Adipocyte (in vitro differentiated cells): ENCODE results near the gene SLC38A2.
"Not testable (repeated sequence)": the region's sequence is repeated elsewhere in the genome, so short reads cannot be mapped to it uniquely, and the experiment has no call there.

ENCODE experiments used
- DNase-seq: peaks from one replicate; pipeline ENCODE4 v3.0.0-alpha.2; 2015; ENCODE audit warnings: low read depth
- H3K27me3 ChIP-seq: replicated peaks from 2 replicates; pipeline ENCODE4 v1.7.0; 2013; ENCODE audit warnings: mild to moderate bottlenecking, low read length, moderate library complexity; ENCODE audit not compliant: control insufficient read depth, insufficient read depth
- H3K36me3 ChIP-seq: 2 replicates; pipeline ENCODE4 v1.7.0; 2013; ENCODE audit warnings: low read length, mild to moderate bottlenecking, moderate library complexity; ENCODE audit not compliant: control insufficient read depth, insufficient read depth, severe bottlenecking
- H3K4me1 ChIP-seq: 2 replicates; pipeline ENCODE4 v1.7.0; 2013; ENCODE audit warnings: mild to moderate bottlenecking, low read length, moderate library complexity; ENCODE audit not compliant: control insufficient read depth, insufficient read depth
- H3K4me3 ChIP-seq: 2 replicates; pipeline ENCODE4 v1.7.0; 2013; ENCODE audit warnings: mild to moderate bottlenecking, low read length, moderate library complexity
- H3K9ac ChIP-seq: 2 replicates; pipeline ENCODE4 v1.7.0; 2013; ENCODE audit warnings: mild to moderate bottlenecking, low read length, moderate library complexity
- H3K9me3 ChIP-seq: 2 replicates; pipeline ENCODE4 v1.7.0; 2013; ENCODE audit warnings: mild to moderate bottlenecking, low read length, moderate library complexity; ENCODE audit not compliant: control insufficient read depth

Gene SLC38A2

GRCh38 chr12:46343118-46343852 is 29.3 kb downstream of the SLC38A2 start:
- Histone ChIP-seq H3K36me3 (no peaks in the 10 kb centered on the region), H3K27me3 (no peaks in the 10 kb centered on the region), H3K4me3 (no peak overlapping the region), H3K9ac (no peak overlapping the region), H3K9me3 (no peaks in the 10 kb centered on the region), H3K4me1 (peaks cover 7% of the 10 kb centered on the region)
- DNase-seq, result no peak

DNA sequence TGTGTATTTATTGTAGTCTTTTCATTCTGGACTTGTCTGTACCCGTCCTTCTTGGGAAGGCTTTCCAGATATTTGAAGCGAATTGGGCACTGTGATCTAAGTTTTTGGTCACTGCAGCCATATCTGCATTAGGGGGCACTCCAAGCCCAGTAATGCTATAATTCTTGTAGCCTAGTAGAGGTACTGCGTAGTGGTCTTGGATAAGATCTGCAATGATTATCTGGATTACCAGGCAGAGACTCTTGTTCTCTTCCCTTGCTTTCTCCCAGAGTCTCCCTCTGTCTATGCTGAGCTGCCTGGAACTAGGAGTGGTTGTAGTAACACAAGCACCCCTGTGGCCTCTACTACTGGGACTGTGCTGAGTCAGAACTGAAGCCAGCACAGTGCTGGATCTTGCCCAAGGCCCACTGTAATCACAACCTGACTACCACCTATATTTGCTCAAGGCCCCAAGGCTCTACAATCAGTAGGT is 30.0 kb downstream of the SLC38A2 start:
- no peaks in the 10 kb centered on the region for H3K36me3 ChIP-seq
- H3K9me3 ChIP-seq, result no peaks in the 10 kb centered on the region
- no peak overlapping the region for H3K4me3 ChIP-seq
- H3K4me1 ChIP-seq, result peaks cover 7% of the 10 kb centered on the region
- peak; percentile 55 for DNase-seq
- H3K9ac ChIP-seq, result no peak overlapping the region
- H3K27me3 ChIP-seq, result no peaks in the 10 kb centered on the region

DNA sequence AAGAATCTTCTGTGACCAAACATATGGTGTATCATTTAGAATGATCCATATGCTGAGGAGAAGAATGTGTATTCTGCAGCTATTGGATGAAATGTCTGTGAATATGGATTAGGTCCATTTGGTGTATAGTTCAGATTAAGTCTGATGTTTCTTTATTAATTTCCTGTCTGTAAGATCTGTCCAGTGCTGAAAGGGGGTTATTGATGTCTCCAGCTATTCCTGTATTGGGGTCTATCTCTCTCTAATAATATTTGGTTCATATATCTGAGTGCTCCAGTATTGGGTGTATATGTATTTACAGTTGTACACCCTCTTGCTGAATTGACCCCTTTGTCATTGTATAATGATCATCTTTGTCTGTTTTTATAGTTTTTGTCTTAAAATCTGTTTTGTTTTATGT is 33.5 kb downstream of the SLC38A2 start:
- Histone ChIP-seq H3K4me1 (peaks cover 7% of the 10 kb centered on the region), H3K4me3 (no peak overlapping the region), H3K36me3 (no peaks in the 10 kb centered on the region), H3K9me3 (no peaks in the 10 kb centered on the region), H3K27me3 (no peaks in the 10 kb centered on the region), H3K9ac (no peak overlapping the region)
- DNase-seq, result no peak

GRCh38 chr12:46332260-46332659 is 40.3 kb downstream of the SLC38A2 start:
- H3K9ac ChIP-seq, result no peak overlapping the region
- no peaks in the 10 kb centered on the region for H3K36me3 ChIP-seq
- peaks cover 9% of the 10 kb centered on the region for H3K27me3 ChIP-seq
- DNase-seq, result peak; percentile 36
- H3K4me3 ChIP-seq, result no peak overlapping the region
- H3K9me3 ChIP-seq, result peaks cover 18% of the 10 kb centered on the region
- no peaks in the 10 kb centered on the region for H3K4me1 ChIP-seq

DNA sequence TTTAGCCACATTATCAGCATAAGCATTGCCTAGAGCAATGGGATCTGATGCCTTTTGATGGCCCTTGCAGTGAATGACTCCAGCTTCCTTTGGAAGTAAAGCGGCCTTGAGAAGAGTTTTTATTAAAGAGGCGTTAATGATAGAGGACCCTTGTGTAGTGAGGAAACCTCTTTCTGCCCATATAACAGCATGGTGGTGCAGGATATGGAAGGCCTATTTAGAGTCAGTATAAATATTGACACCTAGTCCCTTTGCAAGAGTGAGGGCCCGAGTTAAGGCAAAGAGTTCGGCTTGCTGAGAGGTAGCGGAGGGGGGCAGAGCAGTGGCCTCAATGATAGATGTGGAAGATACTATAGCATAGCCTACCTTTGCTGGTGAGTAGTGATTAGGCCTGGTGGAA is 47.5 kb downstream of the SLC38A2 start:
- not testable (repeated sequence) for H3K4me1 ChIP-seq, H3K4me3 ChIP-seq, H3K27me3 ChIP-seq, DNase-seq, H3K36me3 ChIP-seq, H3K9ac ChIP-seq
- peaks cover 21% of the 10 kb centered on the region for H3K9me3 ChIP-seq

DNA sequence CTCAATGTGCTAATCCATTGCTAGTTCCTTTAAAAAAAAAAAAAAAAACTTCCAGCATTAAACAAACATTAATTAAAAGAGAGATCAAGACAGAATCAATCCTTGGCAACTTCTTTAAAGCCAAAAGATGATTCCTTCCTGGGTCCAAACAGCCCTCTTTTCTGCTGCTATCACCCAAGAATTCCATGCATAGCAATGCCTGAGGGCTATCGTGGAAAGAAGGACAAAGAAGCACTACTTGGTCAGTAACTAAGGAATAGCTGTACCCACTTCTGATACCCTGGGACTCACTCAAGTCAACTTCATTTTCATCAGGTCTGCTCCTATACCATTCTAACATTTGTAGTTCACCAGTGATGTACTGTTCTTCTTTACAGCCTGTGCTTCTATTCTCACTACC is 51.8 kb downstream of the SLC38A2 start:
- DNase-seq, result no peak
- Histone ChIP-seq H3K36me3 (no peaks in the 10 kb centered on the region), H3K9ac (no peak overlapping the region), H3K9me3 (peaks cover 8% of the 10 kb centered on the region), H3K27me3 (no peaks in the 10 kb centered on the region), H3K4me3 (no peak overlapping the region), H3K4me1 (no peaks in the 10 kb centered on the region)

DNA sequence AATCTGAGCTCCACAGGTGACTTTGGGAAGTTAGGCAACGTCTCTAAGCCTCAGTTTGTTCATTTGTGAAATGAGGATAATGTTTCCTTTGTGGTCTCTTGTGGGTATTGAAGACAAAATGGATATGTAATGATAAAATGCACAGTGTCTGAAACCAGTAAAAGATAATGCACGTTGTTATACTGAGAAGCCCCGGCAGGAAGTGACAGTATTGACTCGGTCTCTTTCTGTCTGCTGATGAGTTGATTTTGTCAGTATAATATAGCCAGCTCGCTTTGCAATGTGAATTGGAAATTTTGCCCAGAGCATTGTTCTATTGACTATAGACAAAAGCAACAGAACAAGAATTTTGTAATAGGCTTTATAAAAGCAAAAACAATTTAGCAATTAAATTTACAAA is 54.5 kb downstream of the SLC38A2 start:
- Histone ChIP-seq H3K4me1 (no peaks in the 10 kb centered on the region), H3K4me3 (no peak overlapping the region), H3K9ac (no peak overlapping the region), H3K9me3 (peaks cover 4% of the 10 kb centered on the region), H3K27me3 (no peaks in the 10 kb centered on the region), H3K36me3 (no peaks in the 10 kb centered on the region)
- no peak for DNase-seq
